Activated CD4-positive, alpha-beta T cell treated with anti-CD3 and anti-CD28 coated beads, Interleukin-2, amount 10 ng/mL, durations not matched to agents 7 days and 5 days (primary cell): Measurements from ENCODE around the gene PRR7. TPM values are rescaled to one million over a fixed set of nuclear protein-coding genes. Genes with fewer than 3 reads are reported as not detected.
A peak's percentile ranks its signal among the peaks of the same experiment; 100 is the strongest.

Experiments
- CTCF ChIA-PET: fragments of 350-600 bp; sonication (Branson Sonifier 250); formaldehyde crosslinking; loops from one replicate; lab custom pipeline; 2021; ENCODE audit warnings: antibody characterized with exemption; lab: Charles Lee
- POLR2A ChIA-PET: fragments of 350-600 bp; sonication (Branson Sonifier 250); formaldehyde crosslinking; loops from one replicate; lab custom pipeline; 2021; ENCODE audit warnings: antibody characterized with exemption; lab: Charles Lee
- DNase-seq: peaks from one replicate; pipeline ENCODE4 v3.0.0-alpha.2; 2020
- H3K27ac Mint-ChIP-seq: one replicate; pipeline ENCODE4 v1.8.0; 2021; ENCODE audit warnings: mild to moderate bottlenecking, moderate library complexity, mixed read lengths
- H3K27me3 Mint-ChIP-seq: one replicate; pipeline ENCODE4 v1.8.0; 2021; ENCODE audit warnings: mixed read lengths
- H3K36me3 Mint-ChIP-seq: one replicate; pipeline ENCODE4 v1.8.0; 2021; ENCODE audit warnings: low read depth, mixed read lengths
- H3K4me1 Mint-ChIP-seq: one replicate; pipeline ENCODE4 v1.8.0; 2021; ENCODE audit warnings: mixed read lengths
- H3K4me3 Mint-ChIP-seq: one replicate; pipeline ENCODE4 v1.8.0; 2021; ENCODE audit warnings: mild to moderate bottlenecking, moderate library complexity, mixed read lengths
- H3K9me3 Mint-ChIP-seq: one replicate; pipeline ENCODE4 v1.8.0; 2021; ENCODE audit warnings: mixed read lengths
- total RNA-seq, 2 experiments: library from RNA; stranded (reverse); gene quantifications; one replicate each; pipeline ENCODE4 v1.2.3, GENCODE V29; 2021

PRR7 gene
- total RNA-seq, 2 experiments from 2014 or later: 5.3 to 9.7 TPM

DNA sequence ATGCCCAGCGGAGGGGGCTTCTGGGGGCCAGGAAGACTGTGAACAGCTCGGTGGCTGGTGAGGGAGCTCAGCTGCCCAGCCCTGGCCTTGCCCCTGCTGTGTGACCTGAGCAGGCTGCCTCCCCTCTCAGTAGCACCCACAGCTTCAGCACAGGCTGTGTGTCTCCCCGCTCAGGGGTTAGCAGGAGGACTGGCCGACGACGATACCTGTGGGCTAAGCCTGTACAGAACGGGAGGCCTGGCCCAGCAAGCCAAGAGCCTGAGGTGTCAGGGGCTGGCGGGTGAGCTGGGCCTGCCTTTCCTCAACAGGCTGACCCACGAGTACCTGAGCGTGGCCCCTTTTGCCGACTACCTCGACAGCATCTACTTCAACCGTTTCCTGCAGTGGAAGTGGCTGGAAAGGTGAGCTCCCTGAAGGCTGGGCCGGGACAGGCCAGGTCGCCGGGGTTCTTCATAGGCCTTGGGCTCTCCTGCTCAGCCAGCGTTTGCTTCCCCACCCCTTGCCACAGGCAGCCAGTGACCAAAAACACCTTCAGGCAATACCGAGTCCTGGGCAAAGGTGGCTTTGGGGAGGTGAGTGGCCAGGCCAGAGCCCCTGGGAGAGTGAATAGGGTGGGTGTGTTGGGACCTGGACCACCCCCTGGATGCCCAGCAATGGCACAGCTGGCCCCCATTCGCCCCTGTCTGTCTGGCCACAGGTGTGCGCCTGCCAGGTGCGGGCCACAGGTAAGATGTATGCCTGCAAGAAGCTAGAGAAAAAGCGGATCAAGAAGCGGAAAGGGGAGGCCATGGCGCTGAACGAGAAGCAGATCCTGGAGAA, 13.6 kb upstream of the PRR7 start:
- no peak for DNase-seq
- no peaks in the 10 kb centered on the region for H3K27me3 Mint-ChIP-seq
- peaks cover 88% of the 10 kb centered on the region for H3K36me3 Mint-ChIP-seq
- CTCF ChIA-PET: interaction anchor here (1.1 to 53.2 kb wide), 7 partner anchors 10 to 125 kb away, joined by 3 to 1643 read pairs (median 6); partner anchors contain the start of genes DBN1, F12, PFN3 and PRR7
- POLR2A ChIA-PET: interaction anchor here (0.8 kb wide), 1 partner anchor 13 kb away, joined by 3 read pairs; the partner anchor contains the start of gene PRR7
- peak overlapping the region; percentile 85 for H3K27ac Mint-ChIP-seq
- H3K4me3 Mint-ChIP-seq: peak overlapping the region; percentile 51
- H3K9me3 Mint-ChIP-seq: no peaks in the 10 kb centered on the region
- H3K4me1 Mint-ChIP-seq: peaks cover 81% of the 10 kb centered on the region

GRCh38 chr5:177433658-177434217, 12.9 kb upstream of the PRR7 start:
- Mint-ChIP-seq H3K27me3 (no peaks in the 10 kb centered on the region), H3K36me3 (peaks cover 88% of the 10 kb centered on the region)
- no peak for DNase-seq

GRCh38 chr5:177434437-177434836, 12.2 kb upstream of the PRR7 start:
- H3K4me3 Mint-ChIP-seq: peak overlapping the region; percentile 47
- H3K9me3 Mint-ChIP-seq: no peaks in the 10 kb centered on the region
- DNase-seq: peak; percentile 59
- H3K4me1 Mint-ChIP-seq: peaks cover 78% of the 10 kb centered on the region
- H3K27me3 Mint-ChIP-seq: no peaks in the 10 kb centered on the region
- CTCF ChIA-PET: interaction anchor here (4.0 to 53.2 kb wide), 3 partner anchors 24 to 44 kb away, joined by 25 to 1643 read pairs (median 304); partner anchors contain the start of genes DBN1, F12, PFN3 and PRR7
- POLR2A ChIA-PET: interaction anchor here (1.4 kb wide), 1 partner anchor 10 kb away, joined by 3 read pairs; no protein-coding TSS in a partner anchor
- H3K27ac Mint-ChIP-seq: peak overlapping the region; percentile 88
- H3K36me3 Mint-ChIP-seq: peaks cover 85% of the 10 kb centered on the region

More at GRCh38 chr5:177433658-177434217, 12.9 kb upstream of the PRR7 start:
- no peaks in the 10 kb centered on the region for H3K9me3 Mint-ChIP-seq
- CTCF ChIA-PET: interaction anchor here (1.1 to 53.2 kb wide), 5 partner anchors 25 to 124 kb away, joined by 3 to 1643 read pairs (median 25); partner anchors contain the start of genes DBN1, F12, PFN3 and PRR7
- H3K27ac Mint-ChIP-seq: peak overlapping the region; percentile 88
- POLR2A ChIA-PET: interaction anchor here (0.8 to 1.4 kb wide), 2 partner anchors 11 to 13 kb away, joined by 3 read pairs; partner anchors contain the start of gene PRR7
- H3K4me1 Mint-ChIP-seq: peaks cover 83% of the 10 kb centered on the region
- peak overlapping the region; percentile 47 for H3K4me3 Mint-ChIP-seq

DNA sequence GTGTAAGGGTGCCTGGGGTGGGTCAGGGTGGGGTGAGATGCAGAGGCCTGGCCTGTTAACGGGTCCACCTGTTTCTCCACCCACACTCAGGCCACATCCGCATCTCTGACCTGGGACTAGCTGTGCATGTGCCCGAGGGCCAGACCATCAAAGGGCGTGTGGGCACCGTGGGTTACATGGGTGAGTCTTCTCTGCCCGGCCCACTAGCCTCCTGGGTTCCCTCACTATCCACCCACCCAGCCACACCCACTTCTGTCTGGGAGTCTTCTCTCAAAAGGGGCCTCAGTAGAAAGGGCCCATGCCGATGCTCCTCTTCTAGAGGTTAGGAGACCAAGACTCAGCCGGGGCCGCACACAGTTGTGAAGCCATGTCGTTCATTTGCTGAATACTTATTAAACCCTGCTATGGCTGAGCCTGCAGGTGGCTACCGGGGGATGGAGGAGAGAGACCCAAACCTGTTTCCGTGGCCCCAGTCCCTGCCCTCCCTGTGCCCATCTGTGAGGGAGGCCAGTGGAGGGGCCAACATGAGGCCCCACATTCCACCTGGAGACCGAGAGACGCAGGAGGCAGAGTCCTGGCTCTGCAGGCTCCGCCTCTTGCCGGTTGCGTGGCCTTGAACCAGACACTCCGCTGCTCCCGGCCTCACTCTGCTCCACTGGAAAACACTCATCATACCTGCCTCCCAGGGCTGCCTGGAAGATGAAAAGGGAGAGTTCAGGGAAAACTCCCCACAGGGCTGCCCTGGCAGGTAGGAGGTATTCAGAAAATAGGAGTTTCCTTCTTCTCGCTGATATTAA, 11.5 kb upstream of the PRR7 start:
- Mint-ChIP-seq H3K27ac (no peak overlapping the region), H3K27me3 (no peaks in the 10 kb centered on the region), H3K9me3 (no peaks in the 10 kb centered on the region), H3K4me3 (no peak overlapping the region), H3K36me3 (peaks cover 85% of the 10 kb centered on the region), H3K4me1 (peaks cover 78% of the 10 kb centered on the region)
- ChIA-PET CTCF (interaction anchor here (4.0 to 53.2 kb wide), 5 partner anchors 15 to 45 kb away, joined by 25 to 1643 read pairs (median 304); partner anchors contain the start of genes DBN1, F12, GRK6 and PFN3), POLR2A (interaction anchor here (1.4 kb wide), 1 partner anchor 9 kb away, joined by 3 read pairs; no protein-coding TSS in a partner anchor)
- DNase-seq: no peak

DNA sequence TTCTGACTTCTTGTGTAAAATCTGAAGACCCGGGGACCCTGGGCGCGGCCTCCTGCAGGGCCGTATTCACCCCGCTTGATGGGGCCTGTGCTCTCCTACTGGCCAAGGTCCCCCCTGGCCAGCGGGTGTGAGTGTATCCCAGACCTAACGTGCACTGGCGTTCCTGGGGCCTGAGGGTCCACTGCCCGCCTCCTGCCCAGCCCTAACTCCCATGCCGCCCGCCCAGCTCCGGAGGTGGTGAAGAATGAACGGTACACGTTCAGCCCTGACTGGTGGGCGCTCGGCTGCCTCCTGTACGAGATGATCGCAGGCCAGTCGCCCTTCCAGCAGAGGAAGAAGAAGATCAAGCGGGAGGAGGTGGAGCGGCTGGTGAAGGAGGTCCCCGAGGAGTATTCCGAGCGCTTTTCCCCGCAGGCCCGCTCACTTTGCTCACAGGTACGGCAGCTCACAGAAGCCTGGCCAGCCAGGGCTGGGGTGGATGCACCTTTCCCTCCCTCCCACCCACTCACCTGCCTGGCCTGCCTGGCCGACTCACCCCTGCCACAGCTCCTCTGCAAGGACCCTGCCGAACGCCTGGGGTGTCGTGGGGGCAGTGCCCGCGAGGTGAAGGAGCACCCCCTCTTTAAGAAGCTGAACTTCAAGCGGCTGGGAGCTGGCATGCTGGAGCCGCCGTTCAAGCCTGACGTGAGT, 10.6 kb upstream of the PRR7 start:
- Mint-ChIP-seq H3K36me3 (peaks cover 81% of the 10 kb centered on the region), H3K4me1 (peaks cover 73% of the 10 kb centered on the region), H3K27ac (peak overlapping the region; percentile 19), H3K27me3 (no peaks in the 10 kb centered on the region), H3K4me3 (no peak overlapping the region), H3K9me3 (no peaks in the 10 kb centered on the region)
- DNase-seq: no peak
- ChIA-PET CTCF (interaction anchor here (11.9 to 46.8 kb wide), 2 partner anchors 14 to 27 kb away, joined by 162 to 1643 read pairs; partner anchors contain the start of genes F12, GRK6, PFN3 and PRR7), POLR2A (interaction anchor here (0.5 kb wide), 1 partner anchor 895 kb away, joined by 3 read pairs; no protein-coding TSS in a partner anchor)

- Mint-ChIP-seq H3K36me3 (peaks cover 72% of the 10 kb centered on the region), H3K27ac (peak overlapping the region; percentile 31), H3K9me3 (no peaks in the 10 kb centered on the region), H3K4me1 (peaks cover 73% of the 10 kb centered on the region), H3K27me3 (no peaks in the 10 kb centered on the region), H3K4me3 (no peak overlapping the region)
- no peak for DNase-seq
- POLR2A ChIA-PET: no interaction called here
- CTCF ChIA-PET: interaction anchor here (1.1 to 46.8 kb wide), 3 partner anchors 13 to 128 kb away, joined by 3 to 1643 read pairs (median 162); partner anchors contain the start of genes F12, GRK6, PFN3 and PRR7
Measured at GRCh38 chr5:177437623-177438022, 9.0 kb upstream of the PRR7 start.

- H3K27ac Mint-ChIP-seq: no peak overlapping the region
- POLR2A ChIA-PET: no interaction called here
- H3K4me3 Mint-ChIP-seq: no peak overlapping the region
- CTCF ChIA-PET: interaction anchor here (11.9 to 46.8 kb wide), 2 partner anchors 12 to 30 kb away, joined by 162 to 1643 read pairs; partner anchors contain the start of genes F12, GRK6, PFN3 and PRR7
- DNase-seq: no peak
- no peaks in the 10 kb centered on the region for H3K9me3 Mint-ChIP-seq
- H3K4me1 Mint-ChIP-seq: peaks cover 70% of the 10 kb centered on the region
- no peaks in the 10 kb centered on the region for H3K27me3 Mint-ChIP-seq
- H3K36me3 Mint-ChIP-seq: peaks cover 63% of the 10 kb centered on the region
Measured at GRCh38 chr5:177438468-177438867, 8.1 kb upstream of the PRR7 start.

GRCh38 chr5:177439518-177440053, 7.0 kb upstream of the PRR7 start:
- H3K36me3 Mint-ChIP-seq: peaks cover 53% of the 10 kb centered on the region
- peaks cover 70% of the 10 kb centered on the region for H3K4me1 Mint-ChIP-seq
- no peaks in the 10 kb centered on the region for H3K9me3 Mint-ChIP-seq
- no peaks in the 10 kb centered on the region for H3K27me3 Mint-ChIP-seq
- no peak overlapping the region for H3K4me3 Mint-ChIP-seq
- ChIA-PET CTCF (interaction anchor here (1.1 to 46.8 kb wide), 3 partner anchors 11 to 130 kb away, joined by 3 to 1643 read pairs (median 162); partner anchors contain the start of genes F12, GRK6, PFN3 and PRR7), POLR2A (interaction anchor here (1.2 kb wide), 1 partner anchor 8 kb away, joined by 4 read pairs; no protein-coding TSS in a partner anchor)
- no peak overlapping the region for H3K27ac Mint-ChIP-seq
- no peak for DNase-seq

DNA sequence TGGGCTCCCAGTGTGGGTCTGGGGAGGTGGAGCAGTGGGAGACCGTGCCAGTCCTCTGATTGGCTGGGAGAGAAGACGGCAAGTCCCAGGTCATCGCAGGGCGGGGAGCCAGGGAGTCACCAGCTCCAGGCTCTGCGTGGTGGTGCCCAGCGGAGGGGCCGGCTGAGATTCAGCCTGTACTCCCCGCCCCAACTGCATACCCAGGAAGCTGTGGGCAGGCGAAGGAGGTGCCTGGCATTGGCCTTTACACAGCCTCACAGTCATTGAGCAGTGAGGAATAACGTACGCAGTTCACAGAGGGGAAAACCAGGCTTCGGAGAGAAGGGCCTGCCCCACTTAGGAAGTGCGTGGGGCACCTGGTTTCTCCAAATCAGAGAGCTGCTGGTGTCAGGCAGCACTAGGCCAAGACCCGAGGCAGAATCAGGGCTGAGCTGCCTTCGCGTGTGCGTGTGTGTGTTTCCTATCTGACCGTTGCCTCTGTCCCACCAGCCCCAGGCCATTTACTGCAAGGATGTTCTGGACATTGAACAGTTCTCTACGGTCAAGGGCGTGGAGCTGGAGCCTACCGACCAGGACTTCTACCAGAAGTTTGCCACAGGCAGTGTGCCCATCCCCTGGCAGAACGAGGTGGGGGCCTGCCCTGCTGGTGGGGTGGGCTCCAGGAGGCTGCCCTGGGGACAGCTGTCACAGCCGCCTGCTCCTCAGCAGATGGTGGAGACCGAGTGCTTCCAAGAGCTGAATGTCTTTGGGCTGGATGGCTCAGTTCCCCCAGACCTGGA, 6.2 kb upstream of the PRR7 start:
- Mint-ChIP-seq H3K36me3 (peaks cover 48% of the 10 kb centered on the region), H3K4me1 (peaks cover 73% of the 10 kb centered on the region), H3K27me3 (no peaks in the 10 kb centered on the region), H3K27ac (peak overlapping the region; percentile 44), H3K9me3 (no peaks in the 10 kb centered on the region), H3K4me3 (no peak overlapping the region)
- ChIA-PET POLR2A (interaction anchor here (1.2 kb wide), 1 partner anchor 9 kb away, joined by 4 read pairs; no protein-coding TSS in a partner anchor), CTCF (interaction anchor here (0.9 to 46.8 kb wide), 6 partner anchors 10 to 327 kb away, joined by 3 to 1643 read pairs (median 4); partner anchors contain the start of genes F12, GRK6, PFN3 and PRR7)
- no peak for DNase-seq
